HG03280 (cell line): Measurements from ENCODE around the gene SLC9A9.
"Not testable (repeated sequence)": the region's sequence is repeated elsewhere in the genome, so short reads cannot be mapped to it uniquely, and the experiment has no call there.

ENCODE experiments used
- ATAC-seq: cut with Tn5 transposase; IDR thresholded peaks from one replicate; pipeline ENCODE4 v1.9.1; 2021; ENCODE audit warnings: mild to moderate bottlenecking, moderate library complexity; ENCODE audit not compliant: unreplicated experiment

SLC9A9 gene

DNA sequence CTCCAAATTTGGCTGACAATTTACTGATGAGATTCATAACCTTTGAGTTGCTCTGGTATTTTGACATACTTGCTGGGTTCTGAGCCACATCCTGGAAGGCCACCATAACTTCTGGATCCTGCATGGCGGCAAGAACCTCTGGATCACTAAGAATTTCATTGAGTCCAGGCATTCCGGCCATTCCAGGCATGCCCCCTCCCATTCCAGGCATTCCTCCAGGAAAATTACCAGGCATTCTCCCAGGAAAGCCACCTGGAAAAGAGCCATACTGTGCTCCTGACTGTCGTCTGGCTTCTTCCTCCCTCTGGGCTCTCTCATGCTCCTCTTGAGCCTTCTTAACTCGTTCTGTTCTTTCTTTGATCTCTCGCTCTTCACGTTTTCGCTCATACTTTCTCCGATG lies 331.1 kb downstream of the SLC9A9 start:
- not testable (repeated sequence) for ATAC-seq

DNA sequence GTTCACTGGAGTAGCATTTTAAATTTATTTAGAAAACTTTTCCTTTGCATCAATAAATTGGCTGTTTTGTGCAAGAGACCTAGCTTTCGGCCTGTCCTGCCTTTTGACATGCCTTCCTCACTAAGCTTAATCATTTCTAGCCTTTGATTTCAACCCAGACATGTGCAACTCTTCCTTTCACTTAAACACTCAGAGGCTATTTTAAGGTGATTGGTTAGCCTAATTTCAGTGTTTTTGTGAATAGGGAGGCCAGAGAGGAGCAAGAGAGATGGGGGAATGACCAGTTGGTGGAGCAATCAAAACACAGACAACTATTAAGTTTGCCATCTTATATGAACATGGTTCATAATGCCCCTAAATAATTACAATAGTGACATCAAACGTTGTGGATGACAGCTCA lies 333.4 kb downstream of the SLC9A9 start:
- no peak for ATAC-seq

DNA sequence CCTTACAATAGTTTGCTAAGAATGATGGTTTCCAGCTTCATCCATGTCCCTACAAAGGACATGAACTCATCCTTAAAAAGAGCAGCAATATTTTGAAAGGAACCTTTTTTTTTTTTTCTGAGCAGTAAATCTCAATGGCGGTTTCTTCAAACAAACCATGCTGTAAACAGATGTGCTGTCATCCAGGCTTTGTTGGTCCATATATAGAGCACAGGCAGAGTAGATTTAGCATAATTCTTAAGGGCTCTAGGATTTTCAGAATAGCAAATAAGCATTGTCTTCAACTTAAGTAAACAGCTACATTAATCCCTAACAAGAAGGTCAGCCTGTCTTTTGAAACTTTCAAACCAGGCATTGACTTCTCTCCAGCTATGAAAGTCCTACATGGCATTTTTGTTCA lies 334.2 kb downstream of the SLC9A9 start:
- no peak for ATAC-seq

DNA sequence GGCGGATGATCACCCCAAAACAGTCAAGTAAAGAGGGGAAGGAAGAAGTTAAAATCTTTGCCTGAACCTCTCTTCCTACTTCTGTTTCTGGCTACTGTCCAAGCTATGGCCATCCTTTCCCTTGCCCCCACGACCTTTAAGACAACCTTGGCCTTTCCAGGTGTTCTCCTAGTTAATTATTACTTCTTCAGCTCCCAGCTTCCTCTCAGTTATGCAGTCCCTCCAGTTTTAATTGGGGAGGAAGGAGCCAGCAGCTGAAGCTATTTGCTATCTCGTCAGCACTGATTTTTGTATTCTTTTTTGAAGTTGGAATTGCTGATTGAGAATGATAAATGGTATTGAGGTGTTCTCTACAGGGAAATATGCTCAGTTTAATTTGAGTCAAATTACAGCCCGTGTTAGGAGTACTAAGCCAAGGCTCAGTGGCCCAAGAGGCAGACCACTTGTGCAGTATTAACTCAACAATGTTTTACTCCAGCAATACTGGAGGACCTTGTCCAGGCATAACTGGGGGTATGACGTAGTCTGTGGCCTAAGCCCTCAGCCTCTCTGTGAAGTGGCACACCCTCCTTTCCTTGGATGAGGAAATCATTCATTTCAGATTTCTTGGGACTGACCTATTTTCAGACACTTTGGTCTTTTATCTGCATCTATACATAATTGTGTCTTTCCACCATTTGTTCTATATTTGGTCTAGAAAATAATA lies 336.9 kb downstream of the SLC9A9 start:
- no peak for ATAC-seq

DNA sequence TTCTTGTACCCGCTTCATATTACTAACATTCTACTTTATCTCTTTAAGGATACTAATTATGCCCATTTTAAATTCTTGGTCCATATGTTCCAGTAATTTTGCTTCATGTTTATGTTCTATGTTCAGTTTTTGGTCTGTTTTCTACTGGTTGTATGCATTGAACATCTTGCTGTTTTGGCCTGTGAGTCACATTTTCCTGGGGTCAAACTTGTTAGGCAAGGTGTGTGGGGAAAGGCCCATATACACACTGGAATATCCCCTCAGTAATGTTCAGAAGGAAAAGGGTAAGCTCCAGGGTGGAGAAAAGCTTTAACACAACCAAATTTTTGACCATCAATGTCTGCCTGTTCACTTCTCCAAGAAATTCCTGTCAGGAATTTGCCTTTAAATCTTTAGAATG lies 337.7 kb downstream of the SLC9A9 start:
- no peak for ATAC-seq

DNA sequence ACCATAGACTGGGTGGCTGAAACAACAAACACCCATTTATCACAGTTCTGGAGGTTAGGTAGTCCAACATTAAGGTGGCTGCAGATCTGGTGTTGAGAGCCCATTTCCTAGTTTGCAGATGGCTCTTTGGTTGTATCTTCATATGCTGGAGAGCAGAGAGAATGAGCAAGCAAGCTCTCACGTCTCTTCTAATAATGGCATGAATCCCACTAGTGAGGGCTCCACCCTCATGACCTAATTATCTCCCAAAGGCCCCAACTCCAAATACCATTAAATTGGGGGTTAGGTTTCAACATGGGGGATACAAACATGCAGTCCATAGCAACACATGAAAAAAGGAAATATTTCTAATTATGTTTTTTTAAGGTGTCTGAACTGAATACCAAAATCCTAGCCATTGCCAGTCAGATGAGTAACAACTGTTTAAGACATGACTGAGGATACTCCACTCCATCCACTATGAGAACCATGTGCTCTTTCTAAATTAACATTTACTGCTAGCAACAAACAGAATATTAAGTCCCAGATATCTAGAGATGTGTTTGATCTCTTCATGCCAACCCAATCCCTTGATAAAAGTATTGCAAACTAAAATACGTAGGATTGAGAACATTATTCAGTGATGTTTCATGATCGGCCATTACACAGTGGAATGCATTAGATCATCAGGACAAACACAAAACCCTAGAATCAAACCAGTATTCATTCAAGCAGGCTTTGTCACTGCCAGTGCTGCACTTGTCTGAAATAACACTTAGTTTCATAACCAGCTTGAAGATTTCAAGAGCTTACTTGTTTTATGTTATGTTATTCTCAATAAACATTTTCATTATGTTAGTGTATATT lies 340.3 kb downstream of the SLC9A9 start:
- no peak for ATAC-seq

DNA sequence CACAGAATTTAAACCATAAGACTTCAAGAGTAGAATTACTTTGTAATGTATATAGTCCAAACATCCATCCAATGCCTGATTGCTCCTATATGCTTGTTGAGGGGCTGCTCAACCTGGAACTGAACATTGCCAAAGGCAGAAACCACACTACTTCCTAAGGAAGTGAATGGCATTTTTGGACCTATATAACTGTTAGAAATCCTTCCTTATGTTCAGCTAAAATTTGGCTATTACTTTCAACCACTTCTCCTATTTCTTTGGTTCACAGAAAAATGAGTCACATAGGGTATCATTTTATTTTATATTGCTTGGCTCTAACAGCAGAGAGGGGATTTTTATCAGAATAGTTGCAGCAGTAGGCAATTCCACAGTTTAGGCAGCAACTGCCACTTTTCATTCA lies 342.1 kb downstream of the SLC9A9 start:
- ATAC-seq, result no peak

DNA sequence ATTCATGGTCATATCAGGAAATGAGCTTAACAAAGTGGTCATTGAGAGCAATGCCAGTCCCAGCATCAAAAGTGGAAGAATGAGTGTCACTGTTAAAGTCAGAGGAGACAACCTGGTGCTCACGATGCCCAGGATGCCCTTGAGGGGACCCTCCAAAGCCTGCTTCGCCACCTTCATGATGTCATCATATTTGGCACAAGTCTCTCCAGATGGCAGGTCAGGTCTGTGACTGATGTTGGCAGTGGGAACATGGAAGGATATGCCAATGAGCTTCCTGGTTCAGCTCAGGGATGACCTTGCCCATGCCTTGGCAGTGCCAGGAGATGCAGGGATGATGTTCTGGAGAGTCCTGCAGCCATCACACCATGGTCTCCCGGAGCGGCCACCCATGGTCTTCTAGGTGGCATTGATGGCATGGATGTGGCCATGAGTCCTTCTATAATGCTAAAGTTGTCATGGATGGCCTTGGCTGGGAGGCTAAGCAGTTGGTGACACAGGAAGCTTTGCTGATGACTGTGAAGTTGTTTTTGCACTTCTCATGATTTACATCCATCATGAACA lies 344.9 kb downstream of the SLC9A9 start:
- ATAC-seq, result no peak

DNA sequence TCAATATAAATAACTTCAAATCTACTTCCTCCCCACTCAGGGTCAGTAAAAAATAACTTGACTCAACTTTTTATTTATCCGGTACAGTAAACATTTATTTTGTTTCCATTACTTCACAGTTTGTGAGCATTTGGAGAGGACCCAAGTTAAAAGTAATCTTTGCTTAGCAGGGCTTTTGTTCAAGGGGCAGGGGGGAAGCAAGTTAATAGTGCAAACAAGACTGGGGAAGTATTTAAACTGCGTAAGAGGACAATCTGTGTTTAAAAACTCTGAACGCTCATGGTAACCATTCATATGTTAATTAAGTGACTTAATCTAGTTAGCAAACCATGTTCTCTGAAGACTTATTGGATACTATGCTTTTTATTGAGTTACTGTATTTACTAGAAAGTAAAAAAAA lies 346.2 kb downstream of the SLC9A9 start:
- no peak for ATAC-seq

DNA sequence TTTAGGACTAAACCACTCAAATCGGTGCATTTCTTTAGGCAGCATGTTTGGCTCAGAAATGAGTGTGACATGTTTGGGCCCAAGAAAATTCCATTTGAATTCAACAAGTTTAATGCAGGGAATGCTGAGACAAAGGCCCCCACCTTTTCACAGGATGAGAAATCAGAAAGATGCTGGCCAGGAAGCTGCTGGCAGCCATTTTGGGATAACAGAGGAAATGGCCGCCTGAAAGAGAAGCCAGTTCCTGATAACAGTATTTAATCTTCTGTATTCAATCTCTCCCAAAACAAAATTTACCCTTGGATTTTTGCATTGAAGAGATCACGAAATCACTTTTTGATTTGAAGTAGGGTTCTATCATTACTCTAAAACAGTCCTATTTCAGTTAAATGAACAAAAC lies 350.9 kb downstream of the SLC9A9 start:
- no peak for ATAC-seq

DNA sequence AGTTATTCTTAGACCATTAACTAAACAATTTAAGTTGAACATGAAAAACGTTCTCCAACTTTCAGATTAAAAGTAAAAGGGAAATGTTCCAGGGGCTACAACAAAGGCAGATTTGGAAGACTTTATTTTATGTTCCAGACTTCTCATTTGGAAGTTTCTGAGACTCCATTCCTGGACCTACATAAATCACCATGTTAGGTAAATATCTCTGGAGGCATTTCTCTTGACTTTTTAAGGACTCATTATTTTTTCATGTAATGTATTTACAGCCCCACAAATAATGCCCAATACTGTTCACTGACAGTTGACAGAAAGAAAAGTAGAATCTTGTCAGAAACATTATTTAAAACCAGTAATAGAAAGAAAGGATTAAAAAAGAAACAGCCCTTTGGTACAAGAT lies 352.1 kb downstream of the SLC9A9 start:
- ATAC-seq, result no peak

DNA sequence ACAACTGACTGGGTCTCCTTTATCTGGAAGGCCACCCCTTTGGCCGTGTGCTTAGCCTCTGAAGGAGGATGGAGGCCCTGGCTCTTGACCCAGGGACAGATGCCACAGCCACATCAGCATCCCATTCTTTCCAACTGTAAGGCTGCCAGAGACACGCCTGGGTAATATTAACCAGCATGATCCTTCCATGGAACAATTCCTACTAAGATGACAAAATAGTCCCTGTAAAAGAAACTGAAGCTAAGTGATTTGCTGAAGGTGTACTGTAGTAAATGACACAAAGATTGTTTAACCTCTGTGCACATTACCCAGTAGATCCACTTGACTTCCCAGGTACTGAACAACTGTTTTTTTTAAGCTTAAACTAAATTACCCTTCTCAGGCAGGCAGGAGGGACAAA lies 352.7 kb downstream of the SLC9A9 start:
- ATAC-seq, result no peak

DNA sequence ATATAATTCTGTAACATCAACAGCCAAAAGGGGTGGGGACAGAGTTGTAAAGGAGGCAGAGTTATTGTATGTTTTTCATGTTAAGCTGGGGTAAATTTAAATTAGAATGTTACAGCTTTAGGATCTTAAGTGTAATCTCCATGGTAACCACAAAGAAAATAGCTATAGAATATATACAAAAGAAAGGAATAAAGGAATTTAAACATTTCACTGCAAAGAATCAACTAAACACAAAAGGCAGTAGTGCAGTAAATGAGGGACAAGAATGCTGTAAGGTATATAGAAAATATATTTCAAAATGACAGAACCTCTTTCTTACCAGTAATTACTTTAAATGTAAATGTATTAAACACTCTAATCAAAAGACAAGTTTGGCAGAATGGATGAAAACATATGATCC lies 361.7 kb downstream of the SLC9A9 start:
- ATAC-seq, result no peak

DNA sequence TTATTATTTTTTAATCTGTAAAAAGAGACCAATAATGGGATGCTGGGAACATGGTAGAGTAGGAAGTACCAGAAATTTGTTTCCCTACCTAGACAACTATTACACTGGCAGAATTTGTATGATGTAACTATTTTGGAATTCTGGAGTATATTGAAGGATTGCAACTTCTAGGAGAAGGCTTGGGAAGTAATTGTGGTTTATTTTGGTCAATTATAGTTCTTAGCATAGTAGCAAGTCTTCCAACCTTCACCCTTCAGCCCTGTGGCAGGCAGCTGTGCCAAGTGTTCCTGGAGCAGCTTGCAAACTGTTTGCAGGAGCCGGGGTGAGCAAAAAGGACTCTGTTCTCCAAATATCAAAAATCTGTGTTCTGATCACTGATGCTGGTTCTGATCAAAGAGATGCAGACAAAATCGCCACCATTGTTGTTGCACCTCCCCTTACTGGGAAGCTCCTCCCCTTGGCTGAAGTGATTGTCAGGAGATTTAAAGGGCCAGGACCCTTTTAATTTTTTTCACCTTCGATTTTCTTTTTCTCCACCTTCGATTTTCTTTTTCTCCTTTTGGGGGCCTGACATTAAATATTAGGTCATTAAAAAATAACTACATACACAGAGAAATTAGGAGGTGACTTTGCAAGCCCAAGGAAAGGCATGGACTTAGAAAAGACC lies 363.3 kb downstream of the SLC9A9 start:
- ATAC-seq, result no peak

DNA sequence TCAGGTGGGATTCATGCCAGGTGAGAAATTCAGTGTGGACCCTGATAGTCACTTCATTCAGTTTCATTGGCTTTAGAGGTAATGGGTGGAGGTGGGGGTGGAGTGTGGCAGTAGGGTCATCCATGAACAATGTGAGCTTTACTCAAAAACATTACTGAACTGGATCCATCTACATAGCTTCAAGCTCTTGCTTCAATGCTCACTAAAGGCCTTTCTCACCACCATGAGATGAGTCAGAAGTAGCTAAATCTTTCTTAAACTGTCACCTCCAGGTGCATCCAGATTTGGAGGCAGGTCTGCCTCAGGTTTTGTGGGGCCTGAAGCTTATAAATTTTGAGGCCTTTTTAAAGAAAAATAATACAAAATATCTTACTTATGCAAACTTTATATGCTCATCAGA lies 365.1 kb downstream of the SLC9A9 start:
- no peak for ATAC-seq

DNA sequence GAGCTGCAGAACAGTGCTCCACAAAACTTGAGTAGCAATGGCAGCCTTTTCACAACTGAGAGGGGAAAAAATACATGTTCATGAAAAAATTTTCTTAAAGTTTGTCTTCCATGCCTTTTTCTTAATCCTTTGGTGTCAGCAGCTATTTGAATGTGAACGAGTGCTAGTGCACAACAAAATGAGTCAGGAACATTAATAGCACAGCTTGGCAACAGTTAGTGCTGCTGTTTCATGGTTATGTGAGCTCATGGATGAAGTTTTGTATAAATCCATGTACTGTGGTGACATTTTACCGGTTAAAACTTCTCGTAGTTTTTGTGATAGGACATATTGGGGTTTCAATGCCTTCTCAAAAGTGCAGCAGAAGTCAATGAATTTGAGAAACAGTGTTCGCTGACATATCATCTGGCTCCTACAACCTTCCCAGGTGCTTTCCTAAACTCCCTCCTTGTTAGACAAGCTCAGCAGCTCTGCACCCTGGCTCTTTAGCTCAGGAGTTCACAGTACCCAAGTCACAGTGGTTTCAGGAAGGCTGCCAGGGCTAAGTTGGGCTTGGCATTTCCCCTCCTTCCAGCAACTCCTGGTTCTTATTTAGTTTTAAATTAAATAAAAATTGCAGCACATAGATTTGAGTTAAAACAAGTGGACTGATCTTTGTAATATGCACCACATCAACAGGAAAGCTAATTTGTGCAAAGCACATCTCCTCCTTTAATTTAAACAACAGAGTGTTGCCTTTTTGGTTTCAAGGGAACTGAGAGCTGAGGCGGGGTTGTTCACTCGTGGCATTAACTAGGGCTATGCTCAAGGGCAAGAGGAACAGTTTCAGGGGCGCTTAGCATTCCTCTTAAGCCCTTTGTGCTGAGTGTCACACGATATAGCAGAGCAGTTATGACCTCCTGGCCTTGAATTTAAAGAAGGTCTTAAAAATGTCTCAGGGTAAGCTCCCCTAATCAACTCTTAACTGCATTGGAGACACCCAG lies 365.9 kb downstream of the SLC9A9 start:
- no peak for ATAC-seq

DNA sequence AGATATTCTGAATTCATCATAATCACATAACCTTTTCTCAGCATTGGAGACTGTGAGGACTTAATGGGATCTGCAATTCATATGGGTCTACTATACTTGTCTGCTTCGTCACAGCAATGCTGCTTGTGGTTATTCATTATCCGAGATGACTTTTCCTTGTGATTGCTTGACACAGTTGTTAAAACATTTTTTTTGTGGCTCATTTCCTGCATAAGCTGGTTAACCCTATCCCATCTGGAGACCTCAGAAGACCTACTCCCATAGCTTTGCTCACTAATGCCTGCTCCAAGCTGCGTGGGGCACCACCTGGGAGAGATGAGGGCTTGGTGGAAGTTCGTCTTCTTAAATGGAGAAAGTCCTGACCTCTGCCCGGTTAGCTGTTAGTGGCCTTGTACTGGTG lies 367.9 kb downstream of the SLC9A9 start:
- ATAC-seq, result no peak

DNA sequence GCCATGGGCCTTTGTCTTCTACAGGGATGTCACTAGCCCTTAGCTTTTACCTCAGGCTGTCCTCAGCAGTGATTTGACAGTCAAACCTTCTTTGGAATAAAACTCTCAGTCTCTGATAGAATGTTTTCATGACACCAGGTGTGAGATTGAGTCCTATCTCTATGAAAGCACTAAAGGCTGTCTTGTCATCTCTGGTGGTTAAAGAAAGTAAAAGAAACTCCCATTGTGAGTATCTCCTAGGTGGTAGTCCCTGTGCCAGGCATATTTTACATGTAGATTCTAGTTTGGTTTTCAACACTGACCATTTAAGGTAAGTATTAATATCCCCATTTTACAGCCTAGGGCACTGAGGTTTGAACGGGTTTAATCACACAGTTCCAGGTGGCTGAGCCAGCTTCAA lies 368.5 kb downstream of the SLC9A9 start:
- no peak for ATAC-seq

DNA sequence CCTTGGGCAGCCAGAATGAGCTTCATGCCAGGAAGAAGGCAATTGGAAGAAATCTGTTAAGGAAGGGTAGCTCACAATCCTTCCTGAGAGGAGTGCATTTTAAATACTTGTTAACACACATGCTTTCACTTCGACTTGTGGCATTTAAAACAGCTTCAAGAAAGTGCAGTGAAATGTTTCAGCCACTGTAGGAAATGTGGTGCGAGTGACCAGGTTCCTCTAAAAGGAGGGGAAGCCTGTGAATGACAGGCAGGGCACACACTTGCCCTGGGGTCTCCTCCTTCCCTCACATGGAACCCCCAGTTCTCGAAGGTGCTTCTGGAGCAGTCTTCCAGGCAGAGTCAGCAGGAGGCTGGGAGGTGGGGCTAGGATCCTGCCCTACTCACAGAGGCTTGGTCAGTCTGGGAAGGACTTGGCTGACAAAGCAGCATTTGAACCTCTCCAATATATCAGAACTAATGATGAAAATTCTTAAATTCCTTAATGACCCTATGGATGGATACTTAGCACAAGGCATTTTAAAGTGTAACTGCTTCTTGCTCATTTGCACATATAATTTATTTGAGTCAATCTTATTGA lies 370.1 kb downstream of the SLC9A9 start:
- no peak for ATAC-seq
